DMS53 (cell line): ENCODE data around the gene PTHLH.
A peak's percentile ranks its signal among the peaks of the same experiment; 100 is the strongest.

Source experiments
- DNase-seq: peaks from one replicate; lab custom pipeline; 2025; lab: John Stamatoyannopoulos, UW

The PTHLH gene

GRCh38 chr12:27974735-27975221, 2.2 kb upstream of the PTHLH start:
- no peak for DNase-seq

- peak; percentile 53 for DNase-seq
These were observed 956 bp upstream of the PTHLH start for GRCh38 chr12:27973487-27973890.

GRCh38 chr12:27971606-27972005, 927 bp downstream of the PTHLH start:
- DNase-seq, result peak; percentile 40

GRCh38 chr12:27971121-27971489, 1.4 kb downstream of the PTHLH start:
- peak; percentile 49 for DNase-seq

GRCh38 chr12:27970401-27971120, 2.0 kb downstream of the PTHLH start:
- DNase-seq, result peak; percentile 85

- peak; percentile 95 for DNase-seq
These were observed 2.7 kb downstream of the PTHLH start for GRCh38 chr12:27969624-27970400.

GRCh38 chr12:27968972-27969623, 3.4 kb downstream of the PTHLH start:
- peak; percentile 82 for DNase-seq

GRCh38 chr12:27967551-27968054, 4.9 kb downstream of the PTHLH start:
- peak; percentile 78 for DNase-seq

GRCh38 chr12:27966870-27967269, 5.7 kb downstream of the PTHLH start:
- peak; percentile 83 for DNase-seq

GRCh38 chr12:27965966-27966365, 6.6 kb downstream of the PTHLH start:
- peak; percentile 44 for DNase-seq

GRCh38 chr12:27965411-27965810, 7.1 kb downstream of the PTHLH start:
- peak; percentile 42 for DNase-seq

GRCh38 chr12:27964123-27964522, 8.4 kb downstream of the PTHLH start:
- peak; percentile 93 for DNase-seq

- DNase-seq, result no peak
These were observed 11.7 kb downstream of the PTHLH start for GRCh38 chr12:27960821-27961220.

GRCh38 chr12:27958675-27959074, 13.9 kb downstream of the PTHLH start:
- no peak for DNase-seq

- DNase-seq, result no peak
These were observed 15.2 kb downstream of the PTHLH start for GRCh38 chr12:27957366-27957765.

GRCh38 chr12:27953817-27954216, 18.7 kb downstream of the PTHLH start:
- no peak for DNase-seq

- DNase-seq, result no peak
These were observed 19.2 kb downstream of the PTHLH start for GRCh38 chr12:27953348-27953747.

GRCh38 chr12:27952510-27952909, 20.0 kb downstream of the PTHLH start:
- DNase-seq, result peak; percentile 56

GRCh38 chr12:27951898-27952297, 20.6 kb downstream of the PTHLH start:
- DNase-seq, result no peak

GRCh38 chr12:27946421-27946820, 26.1 kb downstream of the PTHLH start:
- no peak for DNase-seq

GRCh38 chr12:27940756-27941402, 31.7 kb downstream of the PTHLH start:
- DNase-seq, result peak; percentile 92

GRCh38 chr12:27940245-27940644, 32.3 kb downstream of the PTHLH start:
- no peak for DNase-seq
